ENCODE measurements around the gene PIF1.
A peak's percentile ranks its signal among the peaks of the same experiment; 100 is the strongest.
"Not testable (repeated sequence)": the region's sequence is repeated elsewhere in the genome, so short reads cannot be mapped to it uniquely, and the experiment has no call there.

Gene PIF1

DNA sequence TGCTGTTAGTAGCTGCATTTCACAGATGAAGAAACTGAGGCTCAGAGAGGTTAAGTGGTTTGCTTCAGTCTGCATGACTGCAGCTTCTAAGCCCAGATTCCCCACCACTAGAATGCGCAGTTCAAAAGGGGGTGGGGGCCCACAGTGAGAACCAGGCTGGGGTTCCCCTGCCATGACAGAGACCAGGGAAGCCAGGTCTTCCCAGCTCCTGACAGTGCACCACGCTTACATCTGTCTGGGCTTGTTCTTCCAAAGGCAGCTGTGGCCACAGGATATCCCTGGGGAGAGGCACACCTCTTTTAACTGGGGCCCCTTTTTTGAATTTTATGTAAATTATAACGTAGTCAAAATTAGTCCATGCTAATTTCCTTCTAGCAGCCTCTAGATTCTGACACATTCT, 21.6 kb upstream of the PIF1 start:
- no peak for DNase-seq

DNA sequence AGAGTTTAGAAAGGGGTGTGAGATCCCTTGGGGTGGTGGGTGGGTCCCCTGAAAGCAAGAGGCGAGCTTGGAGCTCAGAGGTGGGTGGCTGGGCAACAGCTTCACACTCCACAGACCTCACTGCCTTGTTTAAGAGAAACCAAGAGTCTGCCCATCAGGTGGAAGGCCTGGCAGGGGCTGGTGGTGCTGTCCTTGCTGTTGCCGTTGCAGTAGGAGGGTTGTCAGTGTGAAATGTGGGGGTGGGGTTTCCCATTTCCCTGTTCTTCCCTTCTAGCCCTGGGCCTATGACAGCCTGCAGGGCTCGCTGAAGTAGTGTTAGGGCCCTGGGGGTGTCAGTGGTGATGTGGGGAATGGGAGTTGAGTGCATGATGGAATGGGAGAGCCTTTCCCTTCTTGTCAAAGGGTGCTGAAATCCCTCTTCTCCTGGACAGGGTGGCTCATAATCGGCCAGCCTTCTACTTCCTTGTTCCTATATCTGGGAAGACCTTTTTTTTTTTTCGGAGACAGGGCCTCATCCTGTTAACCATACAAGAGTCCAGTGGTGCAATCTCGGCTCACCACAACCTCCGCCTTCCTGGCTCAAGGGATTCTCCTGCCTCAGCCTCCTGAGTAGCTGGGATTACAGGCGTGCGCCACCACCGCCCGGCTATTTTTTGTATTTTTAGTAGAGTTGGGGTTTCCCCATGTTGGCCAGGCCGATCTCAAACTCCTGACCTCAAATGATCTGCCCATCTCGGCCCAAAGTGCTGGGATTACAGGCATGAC, 20.6 kb upstream of the PIF1 start:
- DNase-seq: no peak

DNA sequence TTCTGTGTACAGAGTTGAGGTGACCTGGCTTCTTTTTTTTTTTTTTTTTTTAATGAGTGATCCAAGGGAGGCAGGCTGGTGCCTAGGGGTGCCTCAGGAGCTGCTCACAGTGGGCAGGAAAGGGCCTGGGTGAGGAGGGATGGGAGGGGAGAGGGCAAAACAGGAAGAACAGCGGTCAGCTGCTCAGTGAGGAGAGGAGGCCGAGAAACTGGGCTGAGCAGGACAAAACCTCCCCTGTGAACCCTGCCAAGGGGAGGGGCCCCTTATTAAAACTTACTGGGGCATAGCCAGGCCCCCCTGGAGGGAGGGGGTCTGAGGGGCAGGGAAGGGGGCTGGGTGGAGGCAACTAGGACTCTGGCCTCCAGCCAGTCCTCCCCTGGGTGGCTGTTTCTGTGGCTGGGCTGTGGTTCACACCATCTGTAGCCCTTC, 19.8 kb upstream of the PIF1 start:
- DNase-seq: no peak

DNA sequence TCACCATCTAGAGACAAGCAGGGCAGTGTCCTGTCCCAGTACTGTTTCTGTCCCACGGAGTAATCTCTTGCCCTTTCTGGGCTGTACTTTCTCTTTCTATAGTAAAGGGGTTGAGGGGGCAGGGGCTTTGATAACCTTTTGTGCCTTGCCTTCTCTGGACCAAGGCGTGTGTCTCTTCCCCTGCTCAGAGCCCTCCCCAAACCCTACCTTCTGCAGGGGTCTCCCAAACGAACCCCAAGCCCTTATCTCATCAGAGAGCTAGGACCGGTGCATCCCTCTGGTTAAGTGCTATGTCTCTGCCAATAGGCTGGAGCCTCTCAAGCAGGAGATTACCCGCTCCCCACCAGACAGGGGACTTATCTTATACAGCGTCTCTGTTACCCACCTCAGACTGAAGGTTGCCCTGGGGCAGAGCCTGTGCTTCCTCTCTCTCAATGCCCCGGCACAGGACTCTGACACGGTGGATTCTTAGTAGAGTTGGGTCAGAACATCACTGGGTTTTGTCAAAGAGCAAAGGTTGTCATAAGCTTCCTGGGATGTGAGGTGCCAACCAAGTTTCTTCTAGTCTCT, 19.2 kb upstream of the PIF1 start:
- no peak for DNase-seq

DNA sequence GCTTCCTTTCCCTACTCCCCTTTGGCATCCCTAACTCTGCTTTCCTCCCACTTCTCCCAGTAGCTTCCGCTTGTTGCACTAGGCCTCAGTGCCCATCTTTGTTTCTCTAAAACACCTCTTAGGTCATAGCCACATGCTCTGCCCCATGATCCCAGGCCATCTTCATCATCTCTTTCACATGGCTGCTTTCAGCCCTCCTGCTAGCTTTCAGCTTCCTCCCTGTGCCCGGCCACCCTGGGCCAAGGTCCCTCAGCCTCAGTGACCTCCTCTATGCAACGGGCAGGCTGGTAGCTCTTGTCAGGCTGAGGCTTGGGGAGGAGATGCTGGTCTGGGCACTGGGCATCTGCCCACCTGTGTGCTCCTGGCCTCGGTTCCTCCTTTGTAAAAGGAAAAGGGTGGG, 18.5 kb upstream of the PIF1 start:
- DNase-seq: no peak

DNA sequence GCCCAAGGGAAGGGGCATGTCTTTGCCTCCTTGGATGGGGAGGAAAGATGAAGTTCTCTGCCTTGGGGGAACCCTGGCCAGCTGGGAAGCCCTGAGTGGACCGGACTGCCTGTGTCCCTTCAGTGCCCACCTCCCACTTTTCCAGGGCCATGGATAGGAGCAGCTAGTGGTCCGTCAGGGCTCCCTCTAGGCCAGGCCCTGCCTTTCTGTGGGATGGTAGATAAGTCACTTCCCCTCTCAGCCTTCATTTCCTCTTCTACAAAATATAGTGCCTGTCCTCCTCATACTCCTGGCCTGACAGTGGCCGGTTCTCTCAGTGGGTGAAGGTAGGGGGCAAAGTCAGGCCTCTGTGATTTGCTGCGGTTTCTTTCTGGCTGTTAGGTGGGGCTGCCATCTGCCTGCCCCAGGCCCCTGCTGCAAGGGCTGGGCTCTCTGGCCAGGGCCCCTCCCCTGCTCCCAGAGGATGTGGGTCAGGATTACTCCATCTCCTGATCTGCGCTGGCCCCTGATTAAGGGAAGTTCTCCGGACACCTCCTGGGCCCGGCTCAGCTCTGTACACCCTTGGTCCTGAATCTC, 17.6 kb upstream of the PIF1 start:
- no peak for DNase-seq

DNA sequence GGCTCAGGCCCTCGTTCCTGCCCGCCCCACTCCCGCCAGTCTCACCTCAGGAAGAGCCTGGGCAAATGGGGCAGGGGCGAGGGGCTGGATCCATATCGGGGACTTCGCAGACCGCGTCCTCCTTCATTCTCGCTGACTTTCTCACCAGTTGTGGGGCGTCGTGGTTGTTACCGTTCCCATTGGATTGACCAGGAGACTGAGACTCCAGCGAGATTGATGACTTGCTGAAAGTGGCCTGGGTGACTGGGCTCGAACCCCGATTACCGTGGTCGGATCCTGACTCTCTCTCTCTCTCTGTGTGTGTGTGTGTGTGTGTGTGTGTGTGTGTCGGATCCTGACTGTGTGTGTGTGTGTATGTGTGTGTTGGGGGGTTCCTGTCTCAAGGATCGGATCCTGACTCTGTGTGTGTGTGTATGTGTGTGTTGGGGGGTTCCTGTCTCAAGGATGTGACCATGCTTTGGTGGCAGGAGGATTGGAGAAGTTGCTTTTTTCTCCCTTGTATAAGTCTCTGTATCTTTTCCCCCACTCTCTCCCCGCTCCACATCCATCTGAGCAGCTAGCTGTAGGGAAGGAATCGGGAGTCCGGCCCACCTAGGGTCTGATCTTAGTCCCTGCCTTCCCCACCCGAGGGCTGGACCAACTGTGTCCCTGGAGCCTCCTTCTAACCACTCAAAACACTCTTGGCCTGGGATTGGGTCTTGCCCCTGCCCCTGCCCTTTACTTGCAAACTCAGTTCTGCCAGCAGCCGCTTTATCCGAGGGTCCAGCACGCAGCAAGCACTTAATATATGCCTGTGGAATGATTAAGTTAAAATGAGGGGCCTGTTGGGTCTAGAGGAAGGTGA, 16.9 kb upstream of the PIF1 start:
- no peak for DNase-seq

DNA sequence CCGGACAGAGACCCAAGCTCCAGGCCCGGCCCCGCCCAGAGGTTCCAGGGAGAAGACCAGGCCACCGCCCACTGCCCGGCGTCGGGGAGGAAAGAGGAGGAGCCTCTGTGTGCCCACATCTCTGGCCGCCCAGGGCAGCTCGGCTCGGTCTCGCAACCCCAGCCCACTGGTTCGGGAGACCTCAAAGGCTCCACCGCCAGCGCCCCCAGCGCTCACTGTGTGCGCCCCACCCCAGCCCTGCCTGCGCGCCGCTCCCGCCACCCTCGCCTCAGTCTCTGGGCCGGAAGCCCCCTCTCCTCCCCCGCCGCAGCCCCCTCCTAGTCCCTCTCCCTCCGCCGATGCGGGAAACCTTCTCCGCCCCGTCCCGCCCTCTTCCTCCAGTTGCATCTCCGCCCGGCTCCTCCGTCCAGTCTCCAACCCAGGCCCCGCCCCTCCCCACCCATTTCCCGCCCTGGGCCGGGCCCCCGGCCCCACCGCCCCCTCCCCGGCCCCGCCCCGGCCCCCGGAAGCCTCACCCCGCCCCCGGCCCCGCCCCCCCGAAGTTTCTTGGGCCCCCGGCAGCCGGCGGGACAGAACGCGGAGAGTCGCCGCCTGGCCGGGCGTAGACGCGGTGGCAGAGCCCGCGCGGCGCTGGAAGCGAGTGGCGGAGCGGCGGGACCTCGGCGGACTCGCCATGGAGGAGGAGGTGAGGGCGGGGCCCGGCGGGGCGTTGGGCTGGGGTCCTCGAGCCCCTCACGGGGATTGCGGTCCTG, 16.1 kb upstream of the PIF1 start, which contains the start of gene PLEKHO2:
TSS of gene PLEKHO2 (plus strand) at position 572 of the 752 bp plus-strand sequence. CDS start at position 674, 102 bp downstream.
- DNase-seq: peak; percentile 80

DNA sequence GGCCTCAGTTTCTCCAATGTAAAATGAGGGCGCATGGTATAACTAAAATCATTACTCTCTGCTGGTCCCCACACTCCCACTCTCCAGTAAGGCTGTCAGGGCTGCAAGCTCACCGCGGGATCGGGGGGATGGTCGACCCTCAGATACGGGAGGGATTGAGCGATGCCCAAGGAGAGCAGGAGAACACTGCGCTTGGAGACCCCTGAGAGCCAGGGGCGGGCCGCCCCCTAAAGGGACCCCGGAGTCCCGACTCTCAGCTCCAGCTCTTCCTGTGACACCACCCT, 15.6 kb upstream of the PIF1 start:
- DNase-seq: no peak

DNA sequence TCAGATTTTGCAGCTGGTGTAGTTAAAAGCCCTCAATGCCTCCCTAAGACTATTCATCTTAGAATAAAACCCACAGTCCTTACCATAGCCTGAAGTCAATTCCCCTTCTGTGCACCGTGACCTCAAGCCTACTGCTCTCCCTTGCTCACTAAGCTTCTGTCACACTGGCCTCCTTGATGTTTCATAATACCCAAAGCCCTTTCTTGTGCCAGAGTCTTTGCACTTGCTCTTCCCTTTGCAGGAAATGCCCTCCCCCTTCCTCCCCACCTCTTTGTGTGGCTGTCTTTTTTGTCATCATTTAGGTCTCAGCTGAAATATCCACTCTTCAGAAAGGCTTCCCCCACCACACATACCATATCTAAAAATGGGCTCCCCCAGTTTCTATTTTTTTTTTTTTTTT, 12.1 kb upstream of the PIF1 start:
- DNase-seq: no peak

DNA sequence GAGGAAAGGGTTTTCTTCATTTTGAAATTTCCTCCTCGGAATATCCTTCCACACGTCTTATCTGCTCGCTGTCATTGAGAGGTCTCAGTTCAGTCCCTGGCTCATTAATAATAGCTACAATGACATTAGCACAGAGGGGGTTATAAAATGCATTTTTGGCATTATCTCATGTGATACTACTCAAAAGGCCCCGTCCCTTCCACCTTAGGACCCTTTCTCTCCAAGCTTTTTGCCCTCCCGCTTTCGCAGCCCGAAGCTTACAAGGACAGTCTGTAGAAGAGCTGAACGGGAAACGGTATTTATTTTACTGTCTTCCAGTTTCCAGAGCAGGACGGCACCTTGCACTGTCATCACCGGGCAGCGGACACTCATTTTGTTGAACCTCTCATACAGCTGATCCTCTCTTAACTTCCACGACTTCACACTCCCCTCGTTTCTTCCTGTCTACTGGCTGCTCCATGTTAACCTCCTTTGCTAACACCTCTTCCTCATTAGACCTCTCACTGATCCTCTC, 10.6 kb upstream of the PIF1 start:
- no peak for DNase-seq

DNA sequence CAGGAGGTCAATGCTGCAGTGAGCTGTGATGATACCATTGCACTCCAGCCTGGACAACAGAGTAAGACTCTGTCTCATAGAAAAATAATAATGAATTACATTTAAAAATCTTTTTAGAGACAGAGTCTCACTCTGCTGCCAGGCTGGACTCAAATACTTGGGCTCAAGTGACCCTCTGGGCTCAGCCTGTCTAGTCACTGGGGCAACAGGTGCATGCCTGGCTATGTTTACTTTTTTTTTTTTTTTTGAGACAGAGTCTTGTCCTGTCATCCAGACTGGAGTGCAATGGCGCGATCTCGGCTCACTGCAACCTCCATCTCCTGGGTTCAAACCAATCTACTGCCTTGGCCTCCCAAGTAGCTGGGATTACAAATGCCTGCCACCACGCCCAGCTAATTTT, 8.2 kb upstream of the PIF1 start:
- DNase-seq: no peak

DNA sequence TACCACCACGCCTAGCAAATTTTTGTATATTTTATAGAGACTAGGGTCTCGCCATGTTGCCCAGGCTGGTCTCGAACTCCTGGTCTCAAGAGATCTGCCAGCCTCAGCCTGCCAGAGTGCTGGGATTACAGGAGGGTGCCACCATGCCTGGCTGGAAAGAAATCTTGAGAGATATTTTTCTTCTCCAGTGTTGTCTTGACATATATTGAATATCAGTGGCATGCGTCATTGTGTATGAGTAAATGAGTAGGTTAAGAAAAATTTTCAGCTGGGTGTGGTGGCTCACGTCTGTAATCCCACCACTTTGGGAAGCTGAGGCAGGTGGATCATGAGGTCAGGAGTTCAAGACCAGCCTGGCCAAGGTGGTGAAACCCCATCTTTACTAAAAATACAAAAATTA, 3.5 kb upstream of the PIF1 start:
- no peak for DNase-seq

DNA sequence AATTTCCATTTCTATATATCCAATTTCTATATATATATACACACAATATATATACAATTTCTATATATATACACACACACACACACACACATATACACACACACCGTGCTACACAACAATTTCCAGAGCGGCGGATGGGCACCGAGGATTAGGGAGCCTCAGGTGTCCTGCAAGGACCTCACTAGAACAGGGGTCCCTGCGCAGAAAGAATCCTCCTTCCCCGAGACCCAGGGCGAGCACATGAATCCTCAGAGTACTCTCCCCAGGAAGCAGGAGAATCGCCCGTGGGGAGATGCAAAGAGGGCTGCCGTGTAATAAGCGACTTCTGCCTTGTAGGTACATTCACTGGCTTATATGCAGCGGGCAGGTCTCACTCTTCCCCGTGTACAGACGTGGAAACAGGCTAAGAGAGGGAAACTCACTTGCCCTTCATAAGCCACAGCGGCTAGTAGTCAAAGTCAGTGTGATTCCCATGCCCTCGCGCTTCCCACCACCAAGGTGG, 467 bp downstream of the PIF1 start:
- no peak for DNase-seq

DNA sequence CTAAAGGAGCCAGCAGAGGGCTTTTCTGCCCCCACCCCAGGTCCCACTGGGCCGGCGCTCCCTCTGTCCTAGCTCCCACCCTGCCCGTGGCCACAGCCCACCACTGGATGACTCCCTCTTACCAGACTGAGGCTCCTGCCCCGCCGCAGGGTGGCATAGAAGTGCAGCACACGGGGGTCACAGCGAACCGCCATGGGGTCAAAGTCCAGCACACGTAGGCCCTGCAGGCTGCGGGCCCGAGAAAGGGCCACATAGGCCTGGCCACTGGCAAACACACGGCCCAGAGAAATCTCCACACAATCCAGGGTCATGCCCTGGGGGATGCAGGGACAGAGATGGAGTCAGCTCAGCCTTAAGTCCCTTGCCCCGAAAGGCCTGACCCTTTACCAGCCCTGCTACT, 9.0 kb downstream of the PIF1 start:
- no peak for DNase-seq

DNA sequence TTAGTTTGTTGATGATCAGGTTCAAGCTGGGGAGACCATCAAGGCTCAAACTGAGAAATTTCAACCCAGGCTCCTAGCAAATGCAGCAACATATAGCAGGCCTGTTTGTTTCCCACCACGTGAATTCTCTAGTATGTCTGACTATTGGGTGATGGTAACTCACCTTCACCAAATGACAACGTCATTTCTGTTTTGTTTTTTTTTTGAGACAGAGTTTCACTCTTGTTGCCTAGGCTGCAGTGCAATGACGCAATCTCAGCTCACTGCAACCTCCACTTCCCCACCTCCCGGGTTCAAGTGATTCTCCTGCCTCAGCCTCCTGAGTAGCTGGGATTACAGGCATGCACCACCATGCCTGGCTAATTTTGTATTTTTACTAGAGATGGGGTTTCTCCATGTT, 10.5 kb downstream of the PIF1 start:
- not testable (repeated sequence) for DNase-seq

DNA sequence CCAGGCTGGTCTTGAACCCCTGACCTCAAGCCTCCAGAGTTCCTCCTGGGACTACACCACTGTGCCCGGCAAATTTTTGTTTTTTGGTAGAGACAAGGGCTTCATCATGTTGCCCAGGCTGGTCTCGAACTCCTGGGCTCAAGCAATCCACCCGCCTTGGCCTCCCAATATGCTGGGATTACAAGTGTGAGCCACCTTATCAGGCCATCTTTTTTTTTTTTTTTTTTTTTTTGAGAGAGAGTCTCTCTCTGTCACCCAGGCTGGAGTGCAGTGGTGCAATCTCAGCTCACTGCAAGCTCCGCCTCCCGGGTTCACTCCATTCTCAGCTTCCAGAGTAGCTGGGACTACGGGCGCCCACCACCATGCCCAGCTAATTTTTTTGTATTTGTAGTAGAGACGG, 11.2 kb downstream of the PIF1 start:
- DNase-seq: not testable (repeated sequence)

DNA sequence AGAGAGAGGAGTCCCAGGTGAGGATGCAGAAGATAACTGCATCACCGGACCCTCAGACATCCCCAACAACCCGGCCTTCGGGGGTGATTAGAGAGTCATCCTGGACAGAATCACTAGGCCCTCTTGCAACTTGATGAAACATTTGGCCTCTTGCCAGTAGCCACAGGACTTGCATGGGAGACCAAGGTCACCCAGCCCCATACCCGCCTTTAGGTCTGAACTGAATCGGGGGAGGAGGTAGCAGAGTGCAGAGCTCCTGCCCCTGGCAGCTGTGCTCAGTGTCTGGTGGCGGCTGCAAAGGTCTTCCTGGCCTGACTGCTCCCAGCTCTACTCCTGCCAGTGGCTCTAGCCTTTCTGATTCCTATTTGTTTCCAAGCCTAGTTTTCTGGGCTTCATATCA, 12.4 kb downstream of the PIF1 start:
- DNase-seq: no peak

DNA sequence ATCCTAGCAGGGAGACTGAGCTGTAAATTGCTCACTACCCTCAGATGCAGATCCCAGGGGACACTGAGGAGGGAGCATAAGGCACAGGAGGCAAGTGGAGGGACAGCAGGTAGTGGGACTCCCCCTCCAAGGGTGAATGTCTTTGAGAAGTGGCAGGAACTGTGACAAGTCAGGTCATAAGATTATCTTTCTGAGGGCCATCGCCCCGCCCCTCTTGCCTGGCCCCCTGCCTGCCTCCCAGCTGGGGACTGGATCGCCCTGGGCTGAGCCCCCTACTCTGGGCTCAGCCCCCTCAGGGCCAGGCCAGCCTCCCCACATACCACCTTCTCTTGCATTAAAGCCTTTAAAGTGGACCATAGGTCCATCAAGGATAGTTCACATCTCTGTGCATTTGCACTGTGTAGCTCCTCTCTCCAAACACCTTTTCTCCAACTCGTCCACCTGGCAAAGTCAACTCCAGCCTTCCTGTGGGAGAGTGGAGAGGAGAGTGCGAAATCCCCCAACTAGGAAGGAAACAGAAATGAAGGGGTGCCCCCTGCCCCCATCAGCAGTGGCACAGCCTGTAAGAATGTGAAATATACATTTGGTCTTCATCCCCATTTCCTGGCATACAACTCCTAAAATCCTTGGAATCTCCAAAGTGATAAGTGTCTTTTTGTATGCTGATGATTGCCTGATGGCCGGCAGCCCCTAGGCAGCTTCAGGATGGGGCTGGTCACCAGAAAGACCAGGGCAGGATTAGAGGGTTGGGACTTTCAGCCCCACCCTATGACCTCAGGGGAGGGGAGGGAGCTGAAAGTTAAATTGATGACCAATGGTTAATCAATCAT, 14.7 kb downstream of the PIF1 start:
- DNase-seq: no peak

DNA sequence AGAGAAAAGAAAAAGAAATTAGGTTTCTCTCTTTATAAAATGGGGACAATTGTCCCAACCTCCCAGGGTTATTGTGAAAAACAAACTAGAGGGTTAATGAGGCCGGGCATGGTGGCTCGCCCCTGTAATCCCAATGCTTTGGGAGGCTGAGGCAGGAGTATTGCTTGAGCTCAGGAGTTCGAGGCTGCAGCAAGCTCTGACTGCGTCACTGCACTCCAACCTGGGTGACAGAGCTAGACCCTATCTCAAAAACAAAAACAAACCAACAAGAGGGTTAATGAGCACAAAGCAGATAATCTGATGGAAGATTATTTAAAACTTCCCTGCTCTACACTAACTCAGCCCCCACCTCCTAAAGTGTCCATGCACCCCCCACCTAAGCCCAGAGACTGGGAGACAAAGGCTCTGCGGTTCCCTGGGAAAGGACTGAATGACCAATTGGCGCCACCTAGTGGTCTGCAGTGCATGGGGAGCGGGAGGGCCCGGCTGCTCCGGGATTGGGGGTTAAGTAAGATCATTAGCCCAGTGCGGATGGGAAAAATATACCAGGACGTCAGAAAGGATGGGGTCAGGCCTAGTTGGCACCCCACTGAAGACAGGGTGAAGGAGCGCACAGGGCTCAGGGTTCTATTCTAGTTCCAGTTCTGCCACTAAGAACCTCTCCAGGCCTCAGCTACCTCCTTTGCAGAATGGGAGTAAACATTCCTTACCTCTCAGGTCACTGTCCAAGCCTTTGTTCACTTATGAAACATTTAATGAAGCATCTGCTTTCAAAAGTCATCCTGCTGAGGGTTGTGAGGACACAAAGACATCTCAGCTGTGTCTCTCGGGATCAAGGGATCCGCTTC, 15.6 kb downstream of the PIF1 start:
- peak; percentile 52 for DNase-seq

Measured in activated CD4-positive, alpha-beta T cell treated with anti-CD3 and anti-CD28 coated beads for 1 hour (primary cell).